Keratinocyte (primary cell): ENCODE measurements around the gene ETV3L. TPM values are rescaled to one million over a fixed set of nuclear protein-coding genes. Genes with fewer than 3 reads are reported as not detected.

ENCODE experiments used
- DNase-seq: peaks from one replicate; pipeline ENCODE4 v3.0.0-alpha.2; 2011; ENCODE audit warnings: low read depth, missing footprints, low spot score
- FAIRE-seq: peaks from 2 replicates; lab custom pipeline; 2011; peaks lifted over from hg19 to GRCh38; lab: Jason Lieb, UNC
- H2AFZ ChIP-seq: 2 replicates; pipeline ENCODE4 v1.6.0; 2012; ENCODE audit warnings: low read length, control low read depth, inconsistent platforms; ENCODE audit not compliant: control insufficient read depth
- H3K27ac ChIP-seq: 2 replicates; pipeline ENCODE4 v1.5.1; 2011; ENCODE audit warnings: low read length; ENCODE audit not compliant: control insufficient read depth, insufficient read depth
- H3K27me3 ChIP-seq: 3 replicates; pipeline ENCODE4 v1.6.0; 2011; ENCODE audit warnings: low read length; ENCODE audit not compliant: control insufficient read depth, insufficient read depth; ENCODE audit errors: extremely low read depth
- H3K36me3 ChIP-seq, 2 experiments: 2 replicates in 1 of 2; 3 replicates in 1 of 2; pipeline ENCODE4 v1.5.1; 2011; ENCODE audit warnings: low read length in 2 of 2, mild to moderate bottlenecking in 1 of 2; ENCODE audit not compliant: control insufficient read depth in 2 of 2, insufficient read depth in 2 of 2; ENCODE audit errors: extremely low read depth in 1 of 2
- H3K4me1 ChIP-seq: 3 replicates; pipeline ENCODE4 v1.5.1; 2011; ENCODE audit warnings: low read length; ENCODE audit not compliant: control insufficient read depth, insufficient read depth; ENCODE audit errors: extremely low read depth
- H3K4me2 ChIP-seq: 3 replicates; pipeline ENCODE4 v1.6.0; 2011; ENCODE audit warnings: low read depth, low read length; ENCODE audit not compliant: control insufficient read depth, insufficient read depth; ENCODE audit errors: extremely low read depth
- H3K4me3 ChIP-seq, 3 experiments: fragments of 200-600 bp in 1 of 3; sonication (generic) in 1 of 3; 2 replicates in 2 of 3; 3 replicates in 1 of 3; pipeline ENCODE4 v1.5.1; 2011 to 2016; ENCODE audit warnings: low read length in 3 of 3, mild to moderate bottlenecking in 3 of 3, control low read depth in 2 of 3, inconsistent platforms in 1 of 3, low read depth in 1 of 3, mixed read lengths in 1 of 3, mixed run types in 1 of 3, moderate library complexity in 1 of 3; ENCODE audit not compliant: control insufficient read depth in 2 of 3, insufficient read depth in 2 of 3; ENCODE audit errors: extremely low read depth in 1 of 3
- H3K79me2 ChIP-seq: 2 replicates; pipeline ENCODE4 v1.6.0; 2012; ENCODE audit warnings: low read length; ENCODE audit not compliant: control insufficient read depth, insufficient read depth
- H3K9ac ChIP-seq: 3 replicates; pipeline ENCODE4 v1.6.0; 2011; ENCODE audit warnings: low read length; ENCODE audit not compliant: control insufficient read depth, insufficient read depth; ENCODE audit errors: extremely low read depth
- H3K9me1 ChIP-seq: 3 replicates; pipeline ENCODE4 v1.6.0; 2011; ENCODE audit warnings: low read length; ENCODE audit not compliant: control insufficient read depth, insufficient read depth; ENCODE audit errors: extremely low read depth
- H3K9me3 ChIP-seq: 2 replicates; pipeline ENCODE4 v1.5.1; 2012; ENCODE audit warnings: low read depth, low read length; ENCODE audit not compliant: control insufficient read depth
- H4K20me1 ChIP-seq: 3 replicates; pipeline ENCODE4 v1.6.0; 2011; ENCODE audit warnings: low read length; ENCODE audit not compliant: control insufficient read depth, insufficient read depth; ENCODE audit errors: extremely low read depth
- CTCF ChIP-seq, 3 experiments: IDR thresholded peaks in 1 of 3; conservative IDR thresholded peaks in 1 of 3; optimal IDR thresholded peaks in 1 of 3; 2 replicates in 2 of 3; 3 replicates in 1 of 3; pipeline versions ENCODE3 to v1.5.1; 2011; ENCODE audit warnings: low read length in 3 of 3, mild to moderate bottlenecking in 3 of 3, moderate library complexity in 2 of 3, control low read depth in 1 of 3, inconsistent platforms in 1 of 3; ENCODE audit not compliant: insufficient read depth in 2 of 3; ENCODE audit errors: extremely low read depth in 1 of 3
- EZH2 ChIP-seq: IDR thresholded peaks from one replicate; pipeline ENCODE4 v1.6.1; 2012; ENCODE audit warnings: inconsistent platforms, mild to moderate bottlenecking, low read length, moderate library complexity
- dilution Hi-C: fragments of 300-500 bp; cut with MboI; formaldehyde crosslinking; loops from one replicate; pipeline ENCODE4 v1.7.0; 2020; ENCODE audit warnings: low sequenced_read_pairs; ENCODE audit not compliant: extremely low pct_ligation_motif_present
- polyA plus RNA-seq, 5 experiments: library from polyadenylated mRNA; depleted of rRNA in 3 of 5; stranded (reverse) in 3 of 5; stranded (forward) in 1 of 5; unstranded in 1 of 5; fragments of >200 nt; gene quantifications; 1 replicate in 1 of 5; 2 replicates in 3 of 5; 3 replicates in 1 of 5; pipeline versions ENCODE4 v1.2.1 to v1.2.3, GENCODE V29; 2011 to 2012; ENCODE audit warnings: missing spikeins in 2 of 5, low read depth in 1 of 5, low replicate concordance in 1 of 5

The ETV3L gene
- polyA plus RNA-seq, 1 donor (not counting 4 experiments of a cell fraction or from before 2014, with no cell fraction given): not detected

GRCh38 chr1:157132111-157132510 lies 32.5 kb upstream of the ETV3L start:
- no peak overlapping the region for H3K27ac ChIP-seq
- no peaks in the 10 kb centered on the region for H4K20me1 ChIP-seq
- DNase-seq (no peak), FAIRE-seq (no peak)
- H3K9me3 ChIP-seq: no peaks in the 10 kb centered on the region
- no peak overlapping the region for H2AFZ ChIP-seq
- H3K9ac ChIP-seq: no peak overlapping the region
- H3K36me3 ChIP-seq: peaks cover 18 to 36% of the 10 kb centered on the region in 2 experiments
- peaks cover 46% of the 10 kb centered on the region for H3K4me1 ChIP-seq
- H3K79me2 ChIP-seq: peaks cover 44% of the 10 kb centered on the region
- H3K27me3 ChIP-seq: no peaks in the 10 kb centered on the region
- dilution Hi-C loops: no loop called here
- H3K4me2 ChIP-seq: peak overlapping the region; percentile 13
- H3K9me1 ChIP-seq: no peaks in the 10 kb centered on the region
- TF ChIP-seq CTCF (optimal IDR thresholded peaks at IDR 0.05 in 1 of 3, IDR thresholded peaks at IDR 0.05 in 1 of 3, conservative IDR thresholded peaks at IDR 0.05 in 1 of 3; ENCODE audit: extremely low read depth in 1 of 3, insufficient read depth in 2 of 3, low read length in 3 of 3): no peak
- TF ChIP-seq EZH2: no peak
- H3K4me3 ChIP-seq: no peak overlapping the region

DNA sequence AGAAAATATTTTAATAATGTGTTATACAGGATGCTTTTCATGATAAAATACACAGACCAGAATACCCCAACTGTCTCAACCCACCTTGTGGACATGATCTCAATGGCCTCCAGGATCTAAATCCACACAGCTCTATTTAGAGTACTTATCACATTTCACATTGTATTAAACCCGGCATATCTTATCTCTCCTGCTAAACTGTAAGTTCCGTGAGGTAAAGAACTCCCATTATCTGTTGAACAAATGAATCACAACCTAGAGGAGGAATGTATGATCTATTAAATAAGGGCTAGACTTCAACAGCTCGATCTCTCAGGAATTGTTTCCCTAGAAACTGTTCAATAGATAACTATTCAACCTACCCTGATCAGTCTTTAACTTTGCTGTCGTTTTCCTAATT lies 31.7 kb upstream of the ETV3L start:
- Histone ChIP-seq H3K9ac (no peak overlapping the region), H3K9me1 (no peaks in the 10 kb centered on the region), H3K79me2 (peaks cover 36% of the 10 kb centered on the region), H4K20me1 (no peaks in the 10 kb centered on the region), H3K27ac (no peak overlapping the region), H3K4me2 (no peak overlapping the region), H3K27me3 (no peaks in the 10 kb centered on the region), H2AFZ (no peak overlapping the region), H3K9me3 (no peaks in the 10 kb centered on the region), H3K4me3 (no peak overlapping the region), H3K36me3 (peaks cover 18 to 36% of the 10 kb centered on the region in 2 experiments), H3K4me1 (peaks cover 39% of the 10 kb centered on the region)
- TF ChIP-seq EZH2 (no peak), CTCF (optimal IDR thresholded peaks at IDR 0.05 in 1 of 3, IDR thresholded peaks at IDR 0.05 in 1 of 3, conservative IDR thresholded peaks at IDR 0.05 in 1 of 3; ENCODE audit: extremely low read depth in 1 of 3, insufficient read depth in 2 of 3, low read length in 3 of 3) (no peak)
- dilution Hi-C loops: no loop called here
- DNase-seq (no peak), FAIRE-seq (no peak)
